GM10266 (cell line): ENCODE data around the gene SPTBN1.

ENCODE experiments used
- DNase-seq: peaks from one replicate; pipeline ENCODE4 v3.0.0; 2012; ENCODE audit errors: extremely low spot score
- CTCF ChIP-seq: IDR thresholded peaks from 2 replicates; pipeline ENCODE4 v1.5.1; 2012; ENCODE audit warnings: mild to moderate bottlenecking, low read depth; ENCODE audit not compliant: control insufficient read depth, insufficient read depth; ENCODE audit errors: missing control alignments

Gene SPTBN1

GRCh38 chr2:54416938-54417337, 39.2 kb upstream of the SPTBN1 start:
- no peak for TF ChIP-seq CTCF
- no peak for DNase-seq

- DNase-seq: no peak
- TF ChIP-seq CTCF: no peak
Measured at GRCh38 chr2:54417577-54417976, 38.5 kb upstream of the SPTBN1 start.

- TF ChIP-seq CTCF: no peak
- no peak for DNase-seq
Measured at GRCh38 chr2:54419388-54419787, 36.7 kb upstream of the SPTBN1 start.

- TF ChIP-seq CTCF: no peak
- DNase-seq: no peak
Measured at GRCh38 chr2:54419855-54420523, 36.1 kb upstream of the SPTBN1 start.

- TF ChIP-seq CTCF: no peak
- DNase-seq: no peak
Measured at GRCh38 chr2:54420524-54421172, 35.5 kb upstream of the SPTBN1 start.

GRCh38 chr2:54422072-54422581, 34.0 kb upstream of the SPTBN1 start:
- TF ChIP-seq CTCF: no peak
- DNase-seq: no peak

GRCh38 chr2:54423213-54423612, 32.9 kb upstream of the SPTBN1 start:
- DNase-seq: no peak
- TF ChIP-seq CTCF: no peak
